C1 segment of cervical spinal cord (tissue), 14 donors: ENCODE measurements around the gene PHACTR1.
"Not testable (repeated sequence)": the region's sequence is repeated elsewhere in the genome, so short reads cannot be mapped to it uniquely, and the experiment has no call there.

Source experiments
- DNase-seq, 14 donors: peaks; one replicate each; lab custom pipeline; 2025; lab: John Stamatoyannopoulos, UW

PHACTR1 gene

DNA sequence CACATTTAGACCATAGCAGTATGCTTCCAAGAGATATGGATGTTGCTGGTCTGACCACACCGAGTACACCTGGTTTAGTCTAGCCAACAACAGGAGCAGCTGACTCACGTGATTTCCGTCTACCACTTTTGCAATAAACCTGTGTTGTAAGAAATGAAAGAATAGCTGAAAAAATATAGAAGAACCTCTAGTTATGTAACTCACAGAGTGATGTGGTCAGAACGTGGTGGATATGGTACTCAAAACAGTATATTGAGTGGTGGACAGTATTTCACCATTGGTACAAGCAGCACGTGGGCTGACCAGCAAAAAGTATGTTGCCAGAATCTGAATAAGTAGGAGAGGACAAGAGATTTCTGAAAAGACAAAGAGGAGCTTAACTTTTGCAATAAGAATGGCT lies 384.8 kb downstream of the PHACTR1 start:
- DNase-seq, result no peak

DNA sequence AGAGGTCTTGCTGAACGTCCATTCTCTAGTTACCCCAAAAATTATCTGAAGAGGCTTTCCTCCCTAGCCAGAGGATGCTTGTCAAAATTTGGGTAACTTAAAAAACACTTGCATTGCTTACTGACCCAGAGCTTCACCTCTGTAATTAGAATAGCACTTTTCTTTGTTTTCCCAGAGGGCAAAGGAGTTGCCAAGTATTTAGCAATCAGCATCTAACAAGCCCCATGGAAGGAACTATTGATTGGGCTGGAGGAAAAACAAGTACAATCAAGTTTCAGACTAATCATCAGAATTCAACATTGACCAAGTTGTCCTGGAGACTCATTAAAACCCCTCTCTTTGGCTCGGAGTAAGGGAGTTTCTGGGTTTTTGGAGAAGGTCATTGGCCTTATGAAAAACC lies 385.4 kb downstream of the PHACTR1 start:
- no peak for DNase-seq

DNA sequence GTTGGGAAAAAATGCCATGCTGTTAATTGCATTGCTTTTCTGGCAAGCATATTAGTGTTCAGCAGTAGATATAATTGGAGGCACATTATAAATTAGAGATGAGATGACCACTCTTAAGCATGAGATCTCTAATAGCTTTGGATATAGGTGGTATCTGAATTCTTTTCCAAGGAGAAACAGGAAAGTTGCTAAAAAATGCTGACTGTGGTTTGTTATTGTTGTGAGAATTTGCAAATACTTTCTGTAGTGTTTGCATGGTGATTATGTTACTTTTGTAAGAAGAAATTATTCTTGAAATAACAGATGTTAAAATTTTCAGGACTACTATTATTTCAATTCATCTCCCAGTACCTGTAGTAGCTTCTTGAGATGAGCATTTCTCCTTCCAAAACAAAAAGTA lies 386.6 kb downstream of the PHACTR1 start:
- DNase-seq, result no peak

DNA sequence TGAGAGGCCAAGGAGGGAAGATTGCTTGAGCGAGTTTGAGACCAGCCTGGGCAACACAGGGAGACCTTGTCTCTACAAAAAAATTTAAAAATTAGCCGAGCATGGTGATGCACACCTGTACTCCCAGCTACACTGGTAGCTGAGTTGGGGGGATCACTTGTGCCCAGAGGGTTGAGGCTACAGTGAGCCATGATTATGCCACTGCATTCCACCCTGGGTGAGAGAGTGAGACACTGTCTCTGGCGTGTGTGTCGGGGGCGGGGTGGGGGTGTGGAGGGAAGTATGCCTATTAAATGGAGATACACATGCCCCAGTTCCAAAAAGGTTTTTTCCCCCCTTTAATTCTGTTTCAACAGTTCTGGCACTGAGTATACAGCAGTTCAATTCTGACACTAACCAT lies 388.6 kb downstream of the PHACTR1 start:
- DNase-seq, result no peak

DNA sequence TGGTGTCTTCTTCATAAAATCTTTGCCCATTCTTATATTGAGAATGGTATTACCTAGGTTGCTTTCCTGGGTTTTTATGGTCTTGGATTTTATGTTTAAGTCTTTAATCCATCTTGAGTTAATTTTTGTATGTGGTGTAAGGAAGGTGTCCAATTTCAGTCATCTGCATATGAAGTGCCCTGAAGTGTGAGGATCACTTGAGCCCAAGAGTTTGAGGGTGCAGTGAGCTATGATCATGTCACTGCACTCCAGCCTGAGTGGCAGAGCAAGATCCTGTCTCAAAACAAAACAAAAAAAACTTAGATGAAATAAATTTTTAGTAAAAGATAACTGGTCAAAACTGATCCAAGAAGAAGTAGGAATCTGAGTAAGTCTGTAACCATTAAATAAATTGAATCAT lies 396.4 kb downstream of the PHACTR1 start:
- no peak for DNase-seq

DNA sequence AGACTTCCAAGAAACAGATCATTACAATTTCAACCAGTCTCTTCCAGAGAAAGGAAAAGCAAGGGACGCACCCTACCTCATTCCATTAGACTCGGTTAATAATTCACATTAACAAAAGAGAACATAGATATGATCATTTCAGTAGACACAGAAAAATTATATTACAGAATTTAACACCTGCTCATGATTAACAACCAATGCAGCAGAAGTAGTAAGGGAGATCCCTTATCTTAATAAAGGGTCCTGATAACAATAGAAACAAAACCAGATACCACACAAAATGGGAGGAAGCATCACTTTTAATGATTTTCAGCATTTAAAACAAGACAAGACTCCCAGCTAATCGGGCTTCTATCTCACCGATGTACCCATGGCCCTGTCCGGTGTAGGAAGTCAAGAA lies 396.8 kb downstream of the PHACTR1 start:
- no peak for DNase-seq

DNA sequence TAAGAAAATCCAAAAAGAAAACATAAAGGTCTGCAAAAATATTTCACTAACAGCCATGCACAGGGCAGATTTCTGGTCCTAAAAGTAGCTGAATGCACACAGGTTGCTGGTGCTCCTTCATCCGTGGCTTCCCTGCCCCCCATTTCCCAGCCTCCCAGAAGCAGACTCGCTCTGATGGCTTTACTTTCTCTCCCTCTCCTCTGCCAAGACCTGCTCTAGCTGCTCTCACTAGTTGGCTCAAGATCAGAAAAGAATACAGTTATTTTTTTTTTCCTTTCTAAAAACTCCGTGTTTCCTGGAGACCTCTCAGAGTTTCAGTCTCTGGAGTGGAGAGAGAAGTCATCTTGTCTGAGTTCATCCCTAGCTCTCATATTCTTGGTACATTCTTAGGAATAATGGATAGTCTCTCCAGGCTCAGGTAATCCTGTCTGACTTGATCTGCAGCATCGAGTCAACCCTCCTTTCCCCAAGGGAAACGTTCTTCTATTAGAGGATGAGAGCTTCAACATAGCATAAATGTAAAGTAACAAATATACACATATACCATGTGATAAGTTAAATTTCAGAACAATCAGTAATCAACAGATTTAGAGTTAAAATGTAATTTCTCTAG lies 397.5 kb downstream of the PHACTR1 start:
- DNase-seq, result no peak

DNA sequence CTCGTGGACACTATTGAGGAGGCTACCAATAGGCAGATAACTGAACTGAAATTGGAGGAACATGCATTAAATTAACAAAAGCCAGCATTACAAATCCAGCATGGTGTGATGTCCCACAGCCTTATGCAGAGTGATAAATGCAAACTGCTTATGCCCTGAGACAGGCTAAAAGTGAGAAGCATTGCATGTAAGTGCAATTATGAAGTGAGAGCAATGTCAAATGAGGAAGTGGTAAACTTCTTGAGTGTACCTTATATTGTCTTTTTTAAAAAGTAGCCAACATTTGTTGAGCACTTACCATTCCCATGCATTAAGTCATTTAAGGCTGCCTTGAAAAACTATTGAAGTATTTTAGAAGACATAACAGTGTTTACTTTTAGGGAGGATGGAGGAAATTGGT lies 399.6 kb downstream of the PHACTR1 start:
- no peak for DNase-seq

DNA sequence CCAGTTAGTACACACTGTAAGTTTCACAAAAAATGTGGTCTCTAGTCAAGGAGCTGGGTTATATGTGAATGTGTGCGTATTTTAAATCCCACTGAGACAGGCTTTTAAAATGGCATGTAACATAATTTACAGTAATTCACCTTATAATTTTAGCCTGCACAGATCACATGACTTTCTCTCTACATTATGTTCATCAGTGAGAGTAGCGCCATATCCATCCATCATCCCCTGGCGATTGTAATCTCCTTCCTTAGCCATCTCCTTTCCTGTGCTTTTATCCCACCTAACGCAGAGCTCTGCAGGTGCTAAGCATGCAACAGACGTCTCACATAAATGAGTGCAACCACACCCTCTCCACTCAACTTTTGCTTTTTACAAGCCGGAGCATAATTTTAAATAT lies 401.0 kb downstream of the PHACTR1 start:
- DNase-seq, result no peak

DNA sequence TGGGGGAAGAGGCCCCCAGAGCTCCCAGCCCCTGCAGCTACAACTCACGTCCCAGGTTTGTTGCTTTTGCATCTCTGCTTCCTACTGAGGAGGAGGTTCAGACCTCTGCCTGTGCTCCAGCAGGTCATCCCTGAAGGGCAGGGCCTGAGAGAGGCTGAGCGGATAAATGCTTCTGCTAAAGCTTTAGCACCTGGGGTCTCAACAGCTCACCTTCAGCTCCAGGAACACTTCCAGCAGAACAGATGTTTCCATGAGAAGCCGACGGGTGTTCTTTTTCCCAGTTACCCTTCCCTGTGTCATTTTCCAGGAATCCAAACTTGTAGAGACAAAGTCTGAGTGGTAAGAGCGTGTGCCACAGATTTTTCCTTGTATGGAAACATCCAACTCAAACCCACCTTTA lies 403.0 kb downstream of the PHACTR1 start:
- DNase-seq, result no peak

DNA sequence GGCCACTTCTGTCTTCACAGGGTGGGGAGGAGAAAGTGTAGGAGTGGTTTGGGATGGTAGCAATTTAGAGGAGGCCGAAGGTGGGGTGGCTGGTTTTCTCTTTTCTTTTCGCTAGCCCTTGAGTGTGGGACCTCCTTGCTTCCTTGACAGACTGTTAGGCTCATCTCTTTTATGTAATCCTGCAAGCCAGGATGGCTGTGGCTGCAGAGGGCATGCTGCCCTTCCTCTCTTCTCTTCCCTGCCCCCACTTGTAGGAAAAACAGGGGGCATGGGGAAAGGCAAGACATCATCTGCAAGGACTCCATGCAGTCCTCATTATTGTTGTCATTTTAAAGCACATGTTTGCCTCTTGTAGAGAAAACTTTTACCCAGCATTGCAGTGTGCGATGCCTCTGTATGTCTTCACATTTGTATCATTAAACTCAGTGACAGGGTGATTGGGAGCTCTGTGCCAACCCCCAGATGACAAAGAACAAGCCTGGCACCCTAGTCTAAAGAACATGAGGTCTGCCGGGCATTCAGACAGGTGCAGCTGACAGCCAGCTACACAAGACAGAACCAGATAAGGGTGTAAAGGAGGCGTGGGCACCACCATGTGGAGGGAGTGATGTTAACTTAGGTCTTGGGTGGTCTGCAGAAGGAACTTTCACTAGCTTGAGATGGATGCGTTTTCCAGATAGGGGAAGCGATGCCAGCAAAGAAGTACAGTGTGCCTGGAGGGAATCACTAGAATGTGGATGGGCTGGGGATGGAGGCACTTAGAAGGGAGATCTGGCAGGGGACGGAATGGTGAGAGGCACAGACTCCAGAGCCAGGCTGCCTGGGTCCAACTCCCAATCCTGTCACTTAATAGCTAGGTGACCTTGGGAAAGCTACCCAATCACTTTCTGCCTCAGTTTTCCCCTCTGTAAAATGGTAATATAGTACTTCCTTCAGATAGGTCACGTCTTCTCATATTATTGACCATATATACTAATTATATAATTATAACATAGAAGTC lies 404.2 kb downstream of the PHACTR1 start:
- DNase-seq, result no peak

DNA sequence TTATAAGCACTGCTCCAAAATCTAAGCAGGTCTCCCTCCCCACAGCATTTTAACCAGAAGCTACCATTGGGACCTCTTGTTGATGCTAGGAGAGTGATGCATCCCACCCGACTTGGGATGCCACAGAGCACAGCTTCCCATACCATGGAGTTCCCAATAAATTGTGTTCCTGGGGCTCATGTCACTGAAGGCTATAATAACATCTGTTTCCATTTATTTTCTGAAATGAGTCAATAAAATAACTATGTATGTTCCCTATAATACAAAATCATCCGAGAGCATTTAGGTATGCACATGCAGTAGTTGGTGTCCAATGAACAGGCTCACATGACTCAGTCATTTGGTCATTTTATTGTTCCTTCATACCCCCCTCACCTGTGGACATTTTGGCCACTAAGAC lies 407.6 kb downstream of the PHACTR1 start:
- DNase-seq, result no peak

DNA sequence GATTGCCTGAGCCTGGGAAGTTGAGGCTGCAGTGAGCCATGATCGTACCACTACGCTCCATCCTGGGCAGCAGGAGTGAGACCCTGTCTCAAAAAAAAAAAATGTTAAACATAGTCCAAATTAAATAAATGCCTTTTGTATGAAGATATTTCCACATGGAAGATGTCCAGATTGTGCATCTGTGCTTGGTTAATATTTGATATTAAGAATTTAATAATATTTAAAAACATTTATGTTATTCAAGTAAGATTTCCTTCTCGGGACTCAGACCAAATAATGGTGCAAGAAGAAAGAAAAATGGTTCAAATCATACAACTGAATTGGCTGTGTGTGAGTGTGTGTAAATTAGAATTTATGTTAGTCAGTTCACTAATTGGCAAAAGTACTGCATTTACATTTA lies 409.3 kb downstream of the PHACTR1 start:
- no peak for DNase-seq

DNA sequence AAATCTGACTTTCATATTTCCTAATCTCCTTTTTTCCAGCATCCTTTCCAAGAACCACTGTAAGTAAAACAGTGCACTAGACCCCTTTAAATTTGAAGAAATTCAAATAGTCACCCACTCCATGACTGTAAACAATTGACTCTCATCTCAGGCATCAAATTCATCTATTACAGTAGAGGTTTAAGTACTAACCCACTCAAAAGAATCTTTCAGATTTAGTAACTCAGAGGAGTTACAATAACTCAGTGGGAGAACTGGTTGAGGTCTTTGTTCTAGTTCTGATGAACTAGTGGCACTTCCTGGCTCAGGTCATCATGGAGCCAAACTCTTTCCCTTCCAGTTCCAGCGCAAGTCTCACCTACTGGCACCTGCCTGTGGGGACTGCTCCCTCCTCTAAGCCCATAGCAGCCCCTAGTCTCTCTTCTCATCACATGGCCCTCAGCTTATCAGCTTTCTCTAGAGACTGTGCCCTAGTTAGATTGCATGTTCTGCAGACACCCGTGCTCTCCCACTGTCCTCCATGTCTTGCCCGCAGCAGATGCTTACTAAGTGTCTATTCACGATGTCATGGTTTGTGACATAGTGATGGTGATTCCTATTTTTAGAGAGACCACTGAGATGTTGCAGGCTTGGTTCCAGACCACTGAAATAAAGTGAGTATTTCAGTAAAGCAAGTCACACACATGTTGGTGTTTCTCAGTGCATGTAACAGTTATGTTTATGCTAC lies 415.5 kb downstream of the PHACTR1 start:
- DNase-seq, result no peak

DNA sequence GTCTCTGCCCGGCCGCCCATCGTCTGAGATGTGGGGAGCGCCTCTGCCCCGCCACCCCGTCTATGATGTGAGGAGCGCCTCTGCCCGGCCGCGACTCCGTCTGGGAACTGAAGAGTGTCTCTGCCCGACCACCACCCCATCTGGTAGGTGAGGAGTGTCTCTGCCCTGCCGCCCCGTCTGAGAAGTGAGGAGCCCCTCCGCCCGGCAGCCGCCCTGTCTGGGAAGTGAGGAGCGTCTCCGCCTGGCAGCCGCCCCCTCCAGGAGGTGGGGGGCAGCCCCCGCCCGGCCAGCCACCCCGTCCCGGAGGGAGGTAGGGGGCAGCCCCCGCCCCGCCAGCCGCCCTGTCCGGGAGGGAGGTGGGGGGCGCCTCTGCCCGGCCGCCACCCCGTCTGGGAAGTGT lies 417.3 kb downstream of the PHACTR1 start:
- DNase-seq, result not testable (repeated sequence)

DNA sequence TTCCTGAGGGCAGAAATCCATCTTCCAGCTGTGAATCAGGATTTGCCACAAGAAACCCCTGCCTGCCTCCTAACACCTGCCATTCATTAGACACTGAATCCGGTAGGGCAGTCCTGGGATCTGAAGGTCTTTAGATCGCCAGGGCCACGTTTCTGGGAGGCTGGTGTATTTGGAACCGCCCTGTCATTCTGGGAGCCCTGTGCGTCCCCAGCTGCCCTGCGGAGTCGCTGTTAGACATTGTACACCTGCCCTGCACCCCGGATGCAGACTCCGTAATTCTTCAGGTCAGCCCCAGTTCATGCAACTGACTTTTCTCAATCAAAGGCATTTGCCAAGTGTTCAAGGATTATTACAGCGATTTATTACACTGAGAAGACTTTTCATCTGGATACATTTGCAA lies 418.6 kb downstream of the PHACTR1 start:
- DNase-seq, result no peak

DNA sequence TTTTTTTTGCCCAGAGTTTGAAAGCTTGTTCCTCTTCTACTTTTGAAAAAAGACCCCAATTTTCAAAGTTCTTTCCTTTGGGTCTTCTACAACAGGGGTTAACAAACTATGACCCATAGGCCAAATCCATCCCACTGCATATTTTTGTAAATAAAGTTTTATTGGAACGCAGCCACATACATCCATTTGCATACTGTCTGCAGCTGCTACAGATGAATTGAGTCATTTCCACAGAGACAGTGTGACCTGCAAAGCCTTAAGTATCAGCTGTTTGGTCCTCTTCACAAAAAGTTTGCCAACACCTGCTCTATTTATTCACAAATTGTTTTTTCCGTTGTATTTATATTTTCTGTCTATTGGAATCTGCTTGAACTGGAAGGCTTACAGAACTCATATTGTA lies 422.6 kb downstream of the PHACTR1 start:
- DNase-seq, result no peak

DNA sequence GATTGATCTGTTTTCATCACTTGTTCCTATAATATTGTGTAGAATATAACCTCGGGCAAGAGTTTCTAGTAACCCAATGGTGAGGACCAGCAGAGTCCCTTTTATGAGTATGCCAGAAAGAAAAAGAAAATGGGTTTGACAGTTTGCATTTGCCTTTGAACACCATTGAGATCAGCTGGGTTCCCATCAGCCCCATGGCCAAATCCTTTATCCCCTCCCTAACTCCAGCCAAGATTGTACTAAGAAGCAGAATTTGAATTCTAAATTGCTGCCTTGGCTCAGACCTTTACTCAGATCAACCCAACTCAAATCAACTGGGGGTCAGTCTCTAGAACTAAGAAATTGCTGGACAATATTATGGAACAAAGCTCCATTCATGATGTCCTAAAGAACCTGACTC lies 424.4 kb downstream of the PHACTR1 start:
- no peak for DNase-seq

DNA sequence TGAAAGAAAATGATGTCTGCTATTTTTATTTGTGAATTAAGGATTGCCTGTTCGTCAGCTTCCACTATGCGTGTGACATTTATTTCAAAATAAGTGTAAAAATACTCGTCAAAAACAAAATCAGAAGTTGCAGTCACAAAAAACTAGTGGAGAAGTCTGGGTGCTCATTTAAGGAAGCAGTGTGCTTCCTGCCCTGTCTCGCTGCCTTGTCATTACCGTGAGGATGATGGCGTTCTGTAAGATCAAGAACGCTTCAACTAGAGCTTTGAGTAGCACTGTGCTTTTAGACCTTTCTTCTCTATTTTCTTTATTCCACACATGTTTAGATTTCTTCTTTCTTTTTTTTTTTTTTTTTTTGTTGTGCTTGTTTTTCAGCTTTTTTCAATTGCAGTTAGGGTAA lies 424.8 kb downstream of the PHACTR1 start:
- no peak for DNase-seq

DNA sequence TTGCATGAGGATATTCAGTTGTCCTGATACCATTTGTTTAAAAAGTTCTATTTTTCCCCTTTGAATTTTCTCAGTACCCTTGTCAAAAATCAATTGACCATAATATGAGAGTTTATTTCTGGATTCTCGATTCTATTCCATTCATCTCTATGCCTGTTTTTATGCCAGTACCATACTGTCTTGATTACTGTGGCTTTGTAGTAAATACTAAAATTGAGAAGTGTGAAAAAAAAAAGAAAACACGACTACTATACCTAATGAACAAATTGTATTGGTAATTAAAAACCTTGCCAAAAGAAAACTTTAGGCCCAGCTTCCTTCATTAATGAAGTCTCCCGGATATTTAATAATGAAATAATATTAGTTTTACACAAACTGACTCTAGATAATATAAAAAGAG lies 426.0 kb downstream of the PHACTR1 start:
- DNase-seq, result no peak

DNA sequence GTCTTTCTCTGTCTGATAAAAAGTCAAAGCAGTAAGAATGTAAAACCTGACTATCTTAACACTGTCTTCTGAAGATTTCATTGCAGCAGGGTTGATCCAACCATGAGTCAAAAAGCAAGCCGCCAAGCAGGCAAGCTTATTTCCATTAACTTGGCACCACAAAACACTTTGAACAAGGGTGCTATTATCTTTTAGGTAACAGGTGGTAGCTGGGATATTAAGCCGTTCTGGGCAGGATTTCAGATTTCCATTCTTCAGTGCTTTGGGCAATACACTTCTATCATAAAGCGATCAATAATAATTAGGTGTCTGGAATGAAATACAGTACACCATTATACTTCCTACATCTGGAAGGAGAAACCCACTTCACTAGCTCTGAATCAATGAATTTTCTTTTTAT lies 429.9 kb downstream of the PHACTR1 start:
- no peak for DNase-seq

DNA sequence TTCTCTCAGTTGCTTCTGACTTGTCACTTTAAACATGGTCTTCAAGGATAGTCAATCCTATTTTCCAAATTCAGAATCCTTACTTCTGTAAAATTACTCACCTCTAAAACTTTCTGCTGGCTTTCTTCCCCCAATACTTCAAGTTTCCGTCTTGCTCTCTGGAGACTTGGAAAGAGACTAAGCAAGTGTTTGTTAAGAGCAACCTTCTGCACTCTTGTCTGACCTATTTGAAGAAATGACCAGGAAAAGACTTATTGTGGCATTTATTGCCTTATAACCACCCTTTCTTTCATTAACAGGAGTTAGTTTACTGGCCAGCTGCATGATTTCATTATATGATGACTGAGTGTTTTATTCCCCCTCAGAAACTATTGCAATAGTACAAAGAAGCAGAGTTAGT lies 430.8 kb downstream of the PHACTR1 start:
- no peak for DNase-seq

DNA sequence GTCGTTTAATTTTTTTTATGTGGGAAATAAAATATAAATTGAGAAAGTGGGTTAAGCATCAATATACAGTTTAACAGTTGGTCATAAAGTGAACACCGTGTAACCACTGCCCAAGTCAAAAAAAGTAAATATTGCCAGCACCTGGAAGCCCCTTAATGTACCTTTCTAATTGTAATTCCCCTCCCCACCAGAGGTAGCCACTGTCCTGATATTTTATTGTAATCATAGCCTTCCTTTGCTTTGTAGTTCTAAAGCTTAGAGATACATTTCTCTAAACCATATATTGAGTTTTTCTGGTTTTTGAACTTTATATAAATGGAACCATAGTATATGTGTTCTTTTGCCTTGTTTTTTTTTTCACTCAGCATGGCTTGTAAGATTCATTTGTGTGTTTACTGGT lies 431.2 kb downstream of the PHACTR1 start:
- no peak for DNase-seq
